SH-SY5Y (cell line): ENCODE data around the gene VIP.

ENCODE experiments used
- GATA2 ChIP-seq: IDR thresholded peaks from 2 replicates; pipeline ENCODE4 v1.6.1; 2011; ENCODE audit warnings: mild to moderate bottlenecking, low read depth, low read length
- GATA3 ChIP-seq: IDR thresholded peaks from 2 replicates; pipeline ENCODE4 v1.6.1; 2011; ENCODE audit warnings: low read depth, mild to moderate bottlenecking, low read length, moderate library complexity

DNA sequence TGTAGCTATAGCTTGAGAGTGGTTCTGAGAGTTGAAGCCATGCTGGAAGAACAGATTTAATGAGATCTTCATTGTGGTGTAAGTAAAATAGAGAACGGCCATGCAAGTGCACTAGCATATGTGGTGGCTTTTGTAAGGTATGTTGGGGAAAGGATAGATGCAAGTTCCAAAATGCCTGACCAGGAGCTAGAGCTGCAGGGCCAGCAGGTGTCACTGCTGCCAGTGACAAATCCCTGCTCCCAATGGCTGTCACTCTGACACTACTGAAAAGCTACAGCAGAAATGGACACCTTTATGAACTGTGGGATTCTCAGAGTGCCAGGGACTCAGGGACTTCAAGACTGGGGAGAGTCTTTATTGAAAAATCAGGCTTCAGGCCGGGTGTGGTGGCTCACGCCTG is 23.1 kb upstream of the VIP start:
- TF ChIP-seq GATA3 (no peak), GATA2 (no peak)
